Stimulated activated CD4-positive, alpha-beta T cell treated with anti-CD3 and anti-CD28 coated beads, Interleukin-1b, Interleukin-23, amount 100 ng/mL, for 24 hours (primary cell): Measurements from ENCODE around the gene ERBB3.

ENCODE experiments used
- DNase-seq, 4 experiments: peaks; one replicate each; pipeline ENCODE4 v3.0.0-alpha.2; 2020; ENCODE audit warnings: low read depth in 4 of 4, low spot score in 1 of 4

ERBB3 gene

GRCh38 chr12:56078931-56079722 lies 838 bp upstream of the ERBB3 start:
- peak in 3 of 4 experiments; percentile 17 to 35 (median 26) for DNase-seq

GRCh38 chr12:56080556-56081138 lies 682 bp downstream of the ERBB3 start:
- no peak for DNase-seq

GRCh38 chr12:56081393-56082347 lies 1.7 kb downstream of the ERBB3 start:
- DNase-seq, result no peak

GRCh38 chr12:56082382-56082781 lies 2.4 kb downstream of the ERBB3 start:
- no peak for DNase-seq

- DNase-seq, result no peak
Measured at GRCh38 chr12:56082967-56083366, 3.0 kb downstream of the ERBB3 start.

- DNase-seq, result peak in 1 of 4 experiments; percentile 14
Measured at GRCh38 chr12:56084958-56085543, 5.1 kb downstream of the ERBB3 start.

GRCh38 chr12:56086096-56086495 lies 6.1 kb downstream of the ERBB3 start:
- DNase-seq, result no peak

- no peak for DNase-seq
Measured at GRCh38 chr12:56086608-56087007, 6.6 kb downstream of the ERBB3 start.

GRCh38 chr12:56087220-56087619 lies 7.3 kb downstream of the ERBB3 start:
- no peak for DNase-seq

GRCh38 chr12:56097738-56098137 lies 17.8 kb downstream of the ERBB3 start:
- DNase-seq, result no peak

GRCh38 chr12:56098592-56098991 lies 18.6 kb downstream of the ERBB3 start:
- no peak for DNase-seq

GRCh38 chr12:56099787-56100186 lies 19.8 kb downstream of the ERBB3 start:
- no peak for DNase-seq

GRCh38 chr12:56101045-56101444 lies 21.1 kb downstream of the ERBB3 start:
- no peak for DNase-seq

GRCh38 chr12:56102683-56103065 lies 22.7 kb downstream of the ERBB3 start:
- no peak for DNase-seq

GRCh38 chr12:56103066-56103711 lies 23.2 kb downstream of the ERBB3 start:
- DNase-seq, result no peak

- DNase-seq, result peak in 1 of 4 experiments; percentile 16
Measured at GRCh38 chr12:56103823-56104108, 23.8 kb downstream of the ERBB3 start.

GRCh38 chr12:56104109-56104814 lies 24.3 kb downstream of the ERBB3 start, which contains the start of gene PA2G4:
PA2G4 (plus strand) TSS chr12:56104559; CDS start chr12:56104738, 179 bp downstream.
- DNase-seq, result peak; percentile 89 to 98 (median 94)

GRCh38 chr12:56104815-56105608 lies 25.0 kb downstream of the ERBB3 start:
- no peak for DNase-seq

- no peak for DNase-seq
Measured at GRCh38 chr12:56105609-56105902, 25.6 kb downstream of the ERBB3 start.

GRCh38 chr12:56107242-56107641 lies 27.3 kb downstream of the ERBB3 start:
- no peak for DNase-seq
